ENCODE results near the gene VPS45.
A peak's percentile ranks its signal among the peaks of the same experiment; 100 is the strongest.
"Not testable (repeated sequence)": the region's sequence is repeated elsewhere in the genome, so short reads cannot be mapped to it uniquely, and the experiment has no call there.

Gene VPS45

GRCh38 chr1:150185481-150185880 is 117.9 kb downstream of the VPS45 start:
- H3K9ac ChIP-seq (ENCODE audit: insufficient read length), result no peak overlapping the region
- no peaks in the 10 kb centered on the region for H3K36me3 ChIP-seq (ENCODE audit: insufficient read depth, low read length)
- H3K4me3 ChIP-seq, result no peak overlapping the region
- no peaks in the 10 kb centered on the region for H3K9me3 ChIP-seq (ENCODE audit: low read depth, low read length)
- DNase-seq (ENCODE audit: low read depth, low spot score), result no peak
- H3K27ac ChIP-seq, result no peak overlapping the region
- TF ChIP-seq FOXP2 (optimal IDR thresholded peaks at IDR 0.05; ENCODE audit: control extremely low read depth, extremely low read length, insufficient read depth) (no peak), POLR2AphosphoS5 (IDR thresholded peaks at IDR 0.05; ENCODE audit: borderline replicate concordance, low read depth, low read length) (no peak)

GRCh38 chr1:150186438-150186788 is 118.8 kb downstream of the VPS45 start:
- not testable (repeated sequence) for H3K9me3 ChIP-seq (ENCODE audit: low read depth, low read length); H3K27ac ChIP-seq; DNase-seq (ENCODE audit: low read depth, low spot score); H3K9ac ChIP-seq (ENCODE audit: insufficient read length); H3K4me3 ChIP-seq; H3K36me3 ChIP-seq (ENCODE audit: insufficient read depth, low read length)

GRCh38 chr1:150186789-150187559 is 119.4 kb downstream of the VPS45 start:
- TF ChIP-seq EZH2 (IDR thresholded peaks at IDR 0.05), result no peak
- no peak for TF ChIP-seq POLR2AphosphoS5 (IDR thresholded peaks at IDR 0.05; ENCODE audit: borderline replicate concordance, low read depth, low read length)
- TF ChIP-seq FOXP2 (optimal IDR thresholded peaks at IDR 0.05; ENCODE audit: control extremely low read depth, extremely low read length, insufficient read depth), result no peak
- no peak for DNase-seq (ENCODE audit: low read depth, low spot score)
- H3K9ac ChIP-seq (ENCODE audit: insufficient read length), result no peak overlapping the region
- H3K4me3 ChIP-seq, result 0 out of 2 replicates have a peak overlapping the region, but pooled peaks have one; percentile 4
- no peaks in the 10 kb centered on the region for H3K9me3 ChIP-seq (ENCODE audit: low read depth, low read length)
- peak overlapping the region; percentile 67 for H3K27ac ChIP-seq
- no peaks in the 10 kb centered on the region for H3K36me3 ChIP-seq (ENCODE audit: insufficient read depth, low read length)

GRCh38 chr1:150187560-150187931 is 120.0 kb downstream of the VPS45 start:
- no peak overlapping the region for H3K27ac ChIP-seq
- no peak for TF ChIP-seq POLR2AphosphoS5 (IDR thresholded peaks at IDR 0.05; ENCODE audit: borderline replicate concordance, low read depth, low read length)
- TF ChIP-seq EZH2 (IDR thresholded peaks at IDR 0.05), result no peak
- TF ChIP-seq FOXP2 (optimal IDR thresholded peaks at IDR 0.05; ENCODE audit: control extremely low read depth, extremely low read length, insufficient read depth), result no peak
- no peaks in the 10 kb centered on the region for H3K9me3 ChIP-seq (ENCODE audit: low read depth, low read length)
- no peaks in the 10 kb centered on the region for H3K36me3 ChIP-seq (ENCODE audit: insufficient read depth, low read length)
- no peak overlapping the region for H3K9ac ChIP-seq (ENCODE audit: insufficient read length)
- H3K4me3 ChIP-seq, result no peak overlapping the region
- no peak for DNase-seq (ENCODE audit: low read depth, low spot score)

- no peak for DNase-seq (ENCODE audit: low read depth, low spot score)
- Histone ChIP-seq H3K27ac (no peak overlapping the region), H3K9me3 (ENCODE audit: low read depth, low read length) (no peaks in the 10 kb centered on the region), H3K36me3 (ENCODE audit: insufficient read depth, low read length) (no peaks in the 10 kb centered on the region), H3K9ac (ENCODE audit: insufficient read length) (no peak overlapping the region), H3K4me3 (no peak overlapping the region)
- TF ChIP-seq POLR2AphosphoS5 (IDR thresholded peaks at IDR 0.05; ENCODE audit: borderline replicate concordance, low read depth, low read length), result no peak
- TF ChIP-seq FOXP2 (optimal IDR thresholded peaks at IDR 0.05; ENCODE audit: control extremely low read depth, extremely low read length, insufficient read depth), result no peak
- TF ChIP-seq EZH2 (IDR thresholded peaks at IDR 0.05), result no peak
These were observed 124.4 kb downstream of the VPS45 start for GRCh38 chr1:150192012-150192411.

- TF ChIP-seq FOXP2 (optimal IDR thresholded peaks at IDR 0.05; ENCODE audit: control extremely low read depth, extremely low read length, insufficient read depth) (no peak), EZH2 (IDR thresholded peaks at IDR 0.05) (no peak), POLR2AphosphoS5 (IDR thresholded peaks at IDR 0.05; ENCODE audit: borderline replicate concordance, low read depth, low read length) (no peak)
- H3K4me3 ChIP-seq, result no peak overlapping the region
- no peak overlapping the region for H3K27ac ChIP-seq
- no peaks in the 10 kb centered on the region for H3K9me3 ChIP-seq (ENCODE audit: low read depth, low read length)
- H3K9ac ChIP-seq (ENCODE audit: insufficient read length), result no peak overlapping the region
- H3K36me3 ChIP-seq (ENCODE audit: insufficient read depth, low read length), result no peaks in the 10 kb centered on the region
- DNase-seq (ENCODE audit: low read depth, low spot score), result no peak
These were observed 126.9 kb downstream of the VPS45 start for GRCh38 chr1:150194381-150195031.

Data from SK-N-MC (cell line).